RKO (cell line): ENCODE results near the gene EIF2D.
"Not testable (repeated sequence)": the region's sequence is repeated elsewhere in the genome, so short reads cannot be mapped to it uniquely, and the experiment has no call there.

Experiments
- DNase-seq: peaks from one replicate; pipeline ENCODE4 v3.0.0-alpha.2; 2016; ENCODE audit warnings: low spot score

The EIF2D gene

GRCh38 chr1:206635080-206635977, 23.1 kb upstream of the EIF2D start, which contains the start of gene DYRK3:
Gene DYRK3 (plus strand): TSS chr1:206635536. CDS start chr1:206635704, 168 bp downstream.
- peak; percentile 96 for DNase-seq

- peak; percentile 96 for DNase-seq
Observed at GRCh38 chr1:206634365-206635079, 22.3 kb upstream of the EIF2D start.

GRCh38 chr1:206633708-206634121, 21.4 kb upstream of the EIF2D start:
- DNase-seq: peak; percentile 94

GRCh38 chr1:206631085-206631509, 18.8 kb upstream of the EIF2D start:
- DNase-seq: peak; percentile 79

GRCh38 chr1:206628916-206629315, 16.7 kb upstream of the EIF2D start:
- DNase-seq: no peak

- not testable (repeated sequence) for DNase-seq
Observed at GRCh38 chr1:206626396-206626795, 14.1 kb upstream of the EIF2D start.

- no peak for DNase-seq
Observed at GRCh38 chr1:206609229-206609991, 2.9 kb downstream of the EIF2D start.

GRCh38 chr1:206608108-206608698, 4.1 kb downstream of the EIF2D start:
- DNase-seq: peak; percentile 58

GRCh38 chr1:206606867-206607266, 5.4 kb downstream of the EIF2D start:
- peak; percentile 73 for DNase-seq

- DNase-seq: no peak
Observed at GRCh38 chr1:206604861-206605260, 7.4 kb downstream of the EIF2D start.

- DNase-seq: no peak
Observed at GRCh38 chr1:206600527-206600926, 11.7 kb downstream of the EIF2D start.

GRCh38 chr1:206596319-206596666, 16.0 kb downstream of the EIF2D start:
- DNase-seq: no peak

GRCh38 chr1:206595581-206596318, 16.5 kb downstream of the EIF2D start:
- DNase-seq: no peak

- DNase-seq: no peak
Observed at GRCh38 chr1:206593351-206593925, 18.8 kb downstream of the EIF2D start.

- DNase-seq: no peak
Observed at GRCh38 chr1:206591696-206592095, 20.6 kb downstream of the EIF2D start.

GRCh38 chr1:206591226-206591625, 21.0 kb downstream of the EIF2D start:
- no peak for DNase-seq

- DNase-seq: peak; percentile 53
Observed at GRCh38 chr1:206590025-206590758, 22.1 kb downstream of the EIF2D start.

GRCh38 chr1:206589206-206589605, 23.1 kb downstream of the EIF2D start:
- DNase-seq: no peak

GRCh38 chr1:206588492-206588891, 23.8 kb downstream of the EIF2D start:
- no peak for DNase-seq

- no peak for DNase-seq
Observed at GRCh38 chr1:206587904-206588303, 24.4 kb downstream of the EIF2D start.
